ENCODE results near the gene ZNF618.

Gene ZNF618

GRCh38 chr9:113958556-113958955, 82.4 kb downstream of the ZNF618 start:
- no peak for DNase-seq (ENCODE audit: low read depth)

GRCh38 chr9:113960768-113961167, 84.7 kb downstream of the ZNF618 start:
- no peak for DNase-seq (ENCODE audit: low read depth)

- DNase-seq (ENCODE audit: low read depth) = no peak
These were observed 86.3 kb downstream of the ZNF618 start for GRCh38 chr9:113962396-113962795.

- no peak for DNase-seq (ENCODE audit: low read depth)
These were observed 87.0 kb downstream of the ZNF618 start for GRCh38 chr9:113963017-113963620.

GRCh38 chr9:113963696-113964494, 87.8 kb downstream of the ZNF618 start:
- DNase-seq (ENCODE audit: low read depth) = no peak

GRCh38 chr9:113964495-113965170, 88.5 kb downstream of the ZNF618 start:
- DNase-seq (ENCODE audit: low read depth) = no peak

- DNase-seq (ENCODE audit: low read depth) = no peak
These were observed 90.3 kb downstream of the ZNF618 start for GRCh38 chr9:113966394-113966793.

- no peak for DNase-seq (ENCODE audit: low read depth)
These were observed 91.3 kb downstream of the ZNF618 start for GRCh38 chr9:113967380-113967779.

- DNase-seq (ENCODE audit: low read depth) = no peak
These were observed 93.2 kb downstream of the ZNF618 start for GRCh38 chr9:113969343-113969742.

- DNase-seq (ENCODE audit: low read depth) = no peak
These were observed 97.1 kb downstream of the ZNF618 start for GRCh38 chr9:113973226-113973625.

GRCh38 chr9:113973963-113974413, 97.9 kb downstream of the ZNF618 start:
- DNase-seq (ENCODE audit: low read depth) = no peak

GRCh38 chr9:113976915-113977314, 100.8 kb downstream of the ZNF618 start:
- no peak for DNase-seq (ENCODE audit: low read depth)

- DNase-seq (ENCODE audit: low read depth) = no peak
These were observed 102.7 kb downstream of the ZNF618 start for GRCh38 chr9:113978725-113979342.

- no peak for DNase-seq (ENCODE audit: low read depth)
These were observed 103.4 kb downstream of the ZNF618 start for GRCh38 chr9:113979343-113980127.

- DNase-seq (ENCODE audit: low read depth) = no peak
These were observed 108.7 kb downstream of the ZNF618 start for GRCh38 chr9:113984639-113985380.

- no peak for DNase-seq (ENCODE audit: low read depth)
These were observed 110.0 kb downstream of the ZNF618 start for GRCh38 chr9:113985968-113986585.

GRCh38 chr9:113986931-113987330, 110.8 kb downstream of the ZNF618 start:
- no peak for DNase-seq (ENCODE audit: low read depth)

GRCh38 chr9:113987526-113987925, 111.4 kb downstream of the ZNF618 start:
- no peak for DNase-seq (ENCODE audit: low read depth)

GRCh38 chr9:113988385-113989016, 112.4 kb downstream of the ZNF618 start:
- DNase-seq (ENCODE audit: low read depth) = no peak

All from GM04504 (cell line).